ENCODE measurements around the gene KMT2E. TPM values are rescaled to one million over a fixed set of nuclear protein-coding genes. Genes with fewer than 3 reads are reported as not detected.

KMT2E gene, protein sequence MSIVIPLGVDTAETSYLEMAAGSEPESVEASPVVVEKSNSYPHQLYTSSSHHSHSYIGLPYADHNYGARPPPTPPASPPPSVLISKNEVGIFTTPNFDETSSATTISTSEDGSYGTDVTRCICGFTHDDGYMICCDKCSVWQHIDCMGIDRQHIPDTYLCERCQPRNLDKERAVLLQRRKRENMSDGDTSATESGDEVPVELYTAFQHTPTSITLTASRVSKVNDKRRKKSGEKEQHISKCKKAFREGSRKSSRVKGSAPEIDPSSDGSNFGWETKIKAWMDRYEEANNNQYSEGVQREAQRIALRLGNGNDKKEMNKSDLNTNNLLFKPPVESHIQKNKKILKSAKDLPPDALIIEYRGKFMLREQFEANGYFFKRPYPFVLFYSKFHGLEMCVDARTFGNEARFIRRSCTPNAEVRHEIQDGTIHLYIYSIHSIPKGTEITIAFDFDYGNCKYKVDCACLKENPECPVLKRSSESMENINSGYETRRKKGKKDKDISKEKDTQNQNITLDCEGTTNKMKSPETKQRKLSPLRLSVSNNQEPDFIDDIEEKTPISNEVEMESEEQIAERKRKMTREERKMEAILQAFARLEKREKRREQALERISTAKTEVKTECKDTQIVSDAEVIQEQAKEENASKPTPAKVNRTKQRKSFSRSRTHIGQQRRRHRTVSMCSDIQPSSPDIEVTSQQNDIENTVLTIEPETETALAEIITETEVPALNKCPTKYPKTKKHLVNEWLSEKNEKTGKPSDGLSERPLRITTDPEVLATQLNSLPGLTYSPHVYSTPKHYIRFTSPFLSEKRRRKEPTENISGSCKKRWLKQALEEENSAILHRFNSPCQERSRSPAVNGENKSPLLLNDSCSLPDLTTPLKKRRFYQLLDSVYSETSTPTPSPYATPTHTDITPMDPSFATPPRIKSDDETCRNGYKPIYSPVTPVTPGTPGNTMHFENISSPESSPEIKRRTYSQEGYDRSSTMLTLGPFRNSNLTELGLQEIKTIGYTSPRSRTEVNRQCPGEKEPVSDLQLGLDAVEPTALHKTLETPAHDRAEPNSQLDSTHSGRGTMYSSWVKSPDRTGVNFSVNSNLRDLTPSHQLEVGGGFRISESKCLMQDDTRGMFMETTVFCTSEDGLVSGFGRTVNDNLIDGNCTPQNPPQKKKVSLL (N-terminal part only)
- total RNA-seq (2014; rRNA removed; shearing (Covaris generic)): 28.8 and 29.5 TPM in 2 replicates

DNA sequence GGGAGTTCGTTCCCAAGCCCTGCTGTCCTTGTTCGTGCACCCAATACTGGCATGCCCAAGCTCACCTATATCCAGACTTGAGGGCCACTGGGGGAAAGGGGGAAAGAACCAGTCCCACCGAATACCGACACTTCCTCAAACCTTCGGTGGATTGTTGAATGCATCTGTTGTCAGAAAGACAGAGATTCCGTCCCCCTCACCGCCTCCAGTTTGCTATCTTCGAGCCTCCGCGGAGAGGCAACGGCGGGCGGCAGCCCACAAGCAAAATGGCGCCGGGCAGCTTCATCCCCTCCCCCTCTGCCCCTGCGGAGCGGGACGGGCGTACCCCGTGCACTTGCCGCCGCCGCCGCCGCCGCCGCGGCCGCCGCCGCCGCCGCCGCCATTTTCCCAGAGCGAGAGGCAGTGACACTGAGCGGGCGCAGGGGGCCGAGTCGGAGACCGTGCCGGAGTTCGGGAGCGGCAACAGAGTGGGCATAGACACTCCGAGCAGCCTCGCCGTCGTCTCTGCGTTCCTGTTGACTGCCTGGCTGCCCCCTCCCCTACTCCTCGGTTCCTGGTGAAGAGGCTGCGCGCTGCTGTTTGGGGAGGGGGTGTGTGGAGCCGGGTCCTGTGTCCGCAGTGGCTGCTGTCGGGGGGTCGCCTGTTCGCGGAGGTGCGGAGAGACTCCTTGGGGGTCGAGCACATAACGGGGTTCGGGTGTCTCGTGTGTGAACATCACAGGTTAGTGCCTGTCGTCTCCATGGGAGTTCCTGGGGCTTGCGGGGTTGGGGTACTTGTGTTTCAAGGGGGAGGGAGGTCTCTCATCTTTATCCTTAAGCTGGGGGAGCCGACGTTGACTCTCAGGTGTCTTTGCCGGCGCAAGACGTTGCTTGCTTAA lies at the start of gene KMT2E:
TSS of gene KMT2E (plus strand) at position 390 of the 877 bp plus-strand sequence. CDS start 26,748 bp downstream, outside the sequence.

Measured in A375 (cell line).